HUES64 (cell line): ENCODE measurements around the gene NDC1. TPM values are rescaled to one million over a fixed set of nuclear protein-coding genes. Genes with fewer than 3 reads are reported as not detected.
"Not testable (repeated sequence)": the region's sequence is repeated elsewhere in the genome, so short reads cannot be mapped to it uniquely, and the experiment has no call there.

Source experiments
- H3K27ac ChIP-seq: 2 replicates; pipeline ENCODE4 v1.7.0; 2013; ENCODE audit warnings: low read depth, low read length, inconsistent platforms
- H3K27me3 ChIP-seq: 2 replicates; pipeline ENCODE4 v1.6.1; 2013; ENCODE audit warnings: mild to moderate bottlenecking, low read length; ENCODE audit not compliant: insufficient read depth
- H3K36me3 ChIP-seq: 2 replicates; pipeline ENCODE4 v1.6.1; 2013; ENCODE audit warnings: mild to moderate bottlenecking, low read length; ENCODE audit not compliant: insufficient read depth
- H3K4me1 ChIP-seq: 2 replicates; pipeline ENCODE4 v1.6.1; 2013; ENCODE audit warnings: mild to moderate bottlenecking, low read length, moderate library complexity; ENCODE audit not compliant: insufficient read depth
- H3K4me3 ChIP-seq: 2 replicates; pipeline ENCODE4 v1.5.1; 2013; ENCODE audit warnings: mild to moderate bottlenecking, low read length, moderate library complexity
- H3K9ac ChIP-seq: 2 replicates; pipeline ENCODE4 v1.6.1; 2013; ENCODE audit warnings: mild to moderate bottlenecking, low read depth, low read length
- H3K9me3 ChIP-seq: 2 replicates; pipeline ENCODE4 v1.6.1; 2013; ENCODE audit warnings: low read depth, low read length; ENCODE audit not compliant: insufficient read depth
- WGBS: fragments of 150-250, 120-280 bp; methylation state at CpG from one replicate; pipeline ENCODE4 v1.1.7; 2013; ENCODE audit warnings: missing lambda C conversion rate; 5-methylcytosine and 5-hydroxymethylcytosine counted together
- polyA plus RNA-seq, 2 experiments: library from polyadenylated mRNA; stranded (reverse); fragments of 50-300 nt; gene quantifications; one replicate each; pipeline ENCODE4 v1.2.3, GENCODE V29; 2013

Gene NDC1
- polyA plus RNA-seq (2013, experiment 1 of 2): 47.1 TPM
- 46.3 TPM for polyA plus RNA-seq (2013, experiment 2 of 2)

DNA sequence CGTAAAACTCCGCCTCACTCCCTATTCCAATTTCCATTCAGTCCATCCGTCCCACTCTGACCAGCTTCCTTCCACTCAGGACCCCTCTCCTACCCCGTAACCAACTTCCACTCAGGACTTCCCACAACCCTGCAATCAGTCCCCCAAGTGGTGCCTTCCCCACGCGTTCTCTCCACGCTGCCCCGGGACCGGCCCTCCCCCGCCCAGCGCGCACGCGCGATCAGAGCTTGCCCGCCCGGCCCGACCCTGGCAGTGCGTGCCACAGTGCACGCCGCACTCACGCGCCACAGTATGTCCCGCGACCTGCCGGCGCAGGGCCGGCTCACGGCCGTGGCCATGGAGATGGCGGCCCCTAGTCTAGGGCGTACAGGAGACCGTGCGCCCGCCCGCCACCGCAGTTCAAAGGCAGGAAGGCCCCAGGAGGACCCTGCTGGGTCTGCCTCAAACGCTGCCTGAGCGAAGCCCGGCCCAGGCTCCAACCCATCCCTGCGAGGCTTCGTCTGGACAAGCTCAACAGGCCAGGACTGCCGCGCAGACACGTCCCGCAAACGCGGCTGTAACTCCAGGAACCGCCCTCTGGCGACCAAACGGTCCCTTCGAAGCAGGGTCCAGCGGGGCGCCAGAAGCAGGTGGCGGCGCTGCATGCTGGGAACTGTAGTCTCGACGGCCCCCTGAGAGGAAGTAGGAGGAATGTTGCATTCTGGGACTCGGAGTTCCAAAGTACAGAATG lies at the start of gene NDC1:
Gene NDC1, minus strand, starts transcription at position 373 of the 730 bp plus-strand sequence. Its CDS starts 35 bp downstream, at position 338.
- peak within 1 kb of the TSS; percentile 99 for H3K4me3 ChIP-seq
- H3K4me1 ChIP-seq: no peaks in the 10 kb centered on the region
- under 1% methylated on average over 59 of the region's 59 CpGs for WGBS
- 0 out of 2 replicates have a peak, but pooled peaks cover 3% of the 10 kb centered on the region for H3K9me3 ChIP-seq
- peak within 1 kb of the TSS; percentile 88 for H3K9ac ChIP-seq
- H3K27ac ChIP-seq: peak within 1 kb of the TSS; percentile 99
- H3K27me3 ChIP-seq: no peaks in the 10 kb centered on the region
- peaks cover 14% of the 10 kb centered on the region for H3K36me3 ChIP-seq

DNA sequence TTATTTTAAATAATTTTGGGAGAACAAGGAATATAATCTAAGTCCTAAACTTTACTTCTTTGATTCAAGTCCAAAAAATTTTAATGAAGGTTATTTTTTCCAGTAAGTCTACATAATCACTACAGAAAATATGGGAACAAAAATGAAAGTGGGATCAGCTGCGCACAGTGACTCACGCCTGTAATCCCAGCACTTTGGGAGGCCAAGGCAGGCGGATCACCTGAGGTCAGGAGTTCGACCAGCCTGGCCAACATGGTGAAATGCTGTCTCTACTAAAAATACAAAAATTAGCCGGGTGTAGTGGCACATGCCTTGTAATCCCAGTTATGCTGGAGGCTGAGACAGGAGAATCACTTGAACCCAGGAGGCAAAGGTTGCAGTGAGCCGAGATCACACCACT lies 45.5 kb upstream of the NDC1 start:
- not testable (repeated sequence) for H3K27ac ChIP-seq, H3K4me1 ChIP-seq, H3K27me3 ChIP-seq, H3K9me3 ChIP-seq, H3K4me3 ChIP-seq, H3K9ac ChIP-seq
- WGBS: 95% methylated on average over 6 of the region's 6 CpGs
- H3K36me3 ChIP-seq: peaks cover 16% of the 10 kb centered on the region

GRCh38 chr1:53881853-53882252 lies 43.8 kb upstream of the NDC1 start:
- not testable (repeated sequence) for H3K27ac ChIP-seq, H3K9ac ChIP-seq, H3K4me1 ChIP-seq, H3K4me3 ChIP-seq, H3K27me3 ChIP-seq, H3K9me3 ChIP-seq
- no CpG with 5 or more reads among the region's 2 CpGs for WGBS
- peaks cover 27% of the 10 kb centered on the region for H3K36me3 ChIP-seq

DNA sequence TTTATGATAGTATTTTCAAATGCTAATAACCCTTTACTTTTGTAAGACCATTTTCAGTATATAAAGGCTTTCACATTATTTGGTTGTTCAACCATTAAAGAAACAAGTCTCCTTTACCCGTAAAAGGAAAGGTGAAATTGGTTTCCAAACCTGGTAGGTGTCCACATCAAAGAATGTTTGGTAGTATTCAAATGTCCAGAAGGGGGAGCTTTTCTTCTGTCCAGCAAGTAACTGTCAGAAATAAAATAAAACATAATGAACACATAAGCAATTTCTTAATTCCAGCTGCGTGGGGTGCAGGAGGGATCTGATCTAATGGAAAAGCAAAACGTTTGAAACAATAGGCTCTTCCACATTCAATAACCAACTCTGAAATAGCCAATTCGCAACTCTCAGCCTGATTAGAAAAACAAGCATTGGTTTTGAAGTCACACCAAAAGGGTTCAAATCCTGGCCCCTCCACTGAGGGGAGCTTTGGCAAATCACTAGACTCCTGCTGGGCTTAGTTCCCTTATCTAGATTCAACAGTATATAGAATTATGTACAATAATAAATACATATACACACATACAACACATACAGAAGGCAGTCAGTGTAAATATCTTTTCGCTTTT lies 40.5 kb upstream of the NDC1 start:
- Histone ChIP-seq H3K27ac (no peak overlapping the region), H3K4me1 (no peaks in the 10 kb centered on the region), H3K4me3 (no peak overlapping the region), H3K36me3 (peaks cover 39% of the 10 kb centered on the region), H3K9ac (no peak overlapping the region), H3K9me3 (no peaks in the 10 kb centered on the region), H3K27me3 (no peaks in the 10 kb centered on the region)
- 66% methylated on average over 5 of the region's 5 CpGs for WGBS

- WGBS: 91% methylated on average over 2 of the region's 2 CpGs
- not testable (repeated sequence) for H3K9ac ChIP-seq, H3K9me3 ChIP-seq, H3K27ac ChIP-seq, H3K4me1 ChIP-seq, H3K27me3 ChIP-seq, H3K4me3 ChIP-seq
- H3K36me3 ChIP-seq: peaks cover 46% of the 10 kb centered on the region
Measured at GRCh38 chr1:53875150-53875549, 37.1 kb upstream of the NDC1 start.

GRCh38 chr1:53871773-53872484 lies 33.8 kb upstream of the NDC1 start:
- H3K27me3 ChIP-seq: no peaks in the 10 kb centered on the region
- no peaks in the 10 kb centered on the region for H3K9me3 ChIP-seq
- no peak overlapping the region for H3K9ac ChIP-seq
- H3K27ac ChIP-seq: no peak overlapping the region
- no peaks in the 10 kb centered on the region for H3K4me1 ChIP-seq
- 100% methylated on average over 4 of the region's 5 CpGs for WGBS
- peaks cover 51% of the 10 kb centered on the region for H3K36me3 ChIP-seq
- H3K4me3 ChIP-seq: no peak overlapping the region

DNA sequence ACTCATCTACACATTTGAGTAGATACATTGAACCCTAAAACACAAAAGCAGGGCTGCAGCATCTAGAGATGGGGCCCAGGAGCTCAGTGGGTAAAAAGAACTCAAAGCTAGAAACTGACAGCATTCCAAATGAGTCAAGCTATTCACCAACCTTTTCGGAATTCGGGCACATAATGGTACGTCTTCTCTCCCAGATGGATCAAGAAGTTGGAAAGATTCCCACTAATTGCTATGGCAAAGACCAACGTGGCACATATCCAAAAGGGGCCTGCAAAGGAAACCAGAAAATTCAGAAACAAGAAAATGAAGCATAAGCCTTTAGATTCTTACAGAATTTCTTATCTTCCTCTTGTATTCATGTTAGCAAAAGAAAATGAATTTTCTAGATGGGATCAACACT lies 33.1 kb upstream of the NDC1 start:
- Histone ChIP-seq H3K9ac (no peak overlapping the region), H3K4me1 (no peaks in the 10 kb centered on the region), H3K27me3 (no peaks in the 10 kb centered on the region), H3K9me3 (no peaks in the 10 kb centered on the region), H3K36me3 (peaks cover 52% of the 10 kb centered on the region), H3K27ac (no peak overlapping the region), H3K4me3 (no peak overlapping the region)
- WGBS: 88% methylated on average over 4 of the region's 4 CpGs

- WGBS: 92% methylated on average over 11 of the region's 11 CpGs
- H3K36me3 ChIP-seq: peaks cover 48% of the 10 kb centered on the region
- H3K27me3 ChIP-seq: no peaks in the 10 kb centered on the region
- no peak overlapping the region for H3K4me3 ChIP-seq
- no peaks in the 10 kb centered on the region for H3K4me1 ChIP-seq
- H3K27ac ChIP-seq: no peak overlapping the region
- H3K9me3 ChIP-seq: no peaks in the 10 kb centered on the region
- no peak overlapping the region for H3K9ac ChIP-seq
Measured at GRCh38 chr1:53869454-53870117, 31.5 kb upstream of the NDC1 start.

DNA sequence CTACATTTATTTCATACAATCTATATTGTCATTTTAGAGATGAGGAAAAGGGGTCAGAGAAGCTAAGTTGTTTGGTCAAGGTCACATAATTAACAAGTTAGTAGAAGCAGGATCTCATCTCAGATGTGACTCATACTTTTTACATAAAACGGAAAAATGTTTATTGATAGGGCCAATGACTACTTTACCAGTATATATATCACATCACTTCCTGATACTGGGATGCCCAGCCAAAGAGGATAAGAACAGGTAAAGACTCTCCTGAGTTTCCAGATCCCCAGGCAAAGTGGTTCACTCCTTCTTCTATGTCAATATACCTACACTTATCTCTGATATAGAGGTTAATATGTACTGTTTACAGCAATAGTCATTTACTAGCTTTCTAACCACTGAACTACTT lies 30.5 kb upstream of the NDC1 start:
- Histone ChIP-seq H3K9me3 (no peaks in the 10 kb centered on the region), H3K4me3 (no peak overlapping the region), H3K36me3 (peaks cover 48% of the 10 kb centered on the region), H3K27me3 (no peaks in the 10 kb centered on the region), H3K4me1 (no peaks in the 10 kb centered on the region), H3K27ac (no peak overlapping the region), H3K9ac (no peak overlapping the region)
- WGBS: no CpG with 5 or more reads among the region's 1 CpG

- Histone ChIP-seq H3K4me3 (no peak overlapping the region), H3K36me3 (peaks cover 35% of the 10 kb centered on the region), H3K9ac (no peak overlapping the region), H3K4me1 (peaks cover 3% of the 10 kb centered on the region; the same call in 1 of the 2 replicates), H3K9me3 (no peaks in the 10 kb centered on the region), H3K27me3 (no peaks in the 10 kb centered on the region), H3K27ac (no peak overlapping the region)
- 94% methylated on average over 7 of the region's 7 CpGs for WGBS
Measured at GRCh38 chr1:53862507-53862906, 24.4 kb upstream of the NDC1 start.

GRCh38 chr1:53860967-53861411 lies 22.9 kb upstream of the NDC1 start:
- H3K4me1 ChIP-seq: peaks cover 3% of the 10 kb centered on the region; the same call in 1 of the 2 replicates
- no peak overlapping the region for H3K9ac ChIP-seq
- no peaks in the 10 kb centered on the region for H3K27me3 ChIP-seq
- H3K27ac ChIP-seq: no peak overlapping the region
- H3K36me3 ChIP-seq: peaks cover 39% of the 10 kb centered on the region
- no peak overlapping the region for H3K4me3 ChIP-seq
- H3K9me3 ChIP-seq: no peaks in the 10 kb centered on the region
